Measurements from ENCODE around the gene ALAS1. TPM values are rescaled to one million over a fixed set of nuclear protein-coding genes. Genes with fewer than 3 reads are reported as not detected.

ALAS1 gene
- total RNA-seq, 1 donor from 2014 or later, result 154 TPM

GRCh38 chr3:52259448-52259847 lies 61.5 kb downstream of the ALAS1 start:
- no peak for DNase-seq (ENCODE audit: low spot score)

GRCh38 chr3:52262447-52262846 lies 64.5 kb downstream of the ALAS1 start:
- DNase-seq (ENCODE audit: low spot score), result no peak
- intact Hi-C loops (cut with DNase I), result no loop called here

More at GRCh38 chr3:52259448-52259847, 61.5 kb downstream of the ALAS1 start:
- intact Hi-C loops (cut with DNase I), result no loop called here

Other genes with a start within 250 kb of the ALAS1 start
- gene GPR62, start 242.8 kb upstream of the ALAS1 start, total RNA-seq, result 0.16 TPM
- gene PCBP4, start 230.7 kb upstream of the ALAS1 start, total RNA-seq, result 91.4 TPM
- gene ABHD14B, start 224.1 kb upstream of the ALAS1 start, total RNA-seq, result 13.6 TPM
- 12.5 TPM for gene ABHD14A, start 223.1 kb upstream of the ALAS1 start, total RNA-seq
- 20.3 TPM for gene ACY1, start 214.6 kb upstream of the ALAS1 start, total RNA-seq
- 466 TPM for gene RPL29, start 202.3 kb upstream of the ALAS1 start, total RNA-seq
- gene DUSP7, start 141.6 kb upstream of the ALAS1 start, total RNA-seq, result 21.2 TPM
- 1.5 TPM for gene POC1A, start 43.7 kb upstream of the ALAS1 start, total RNA-seq
- 0.16 TPM for gene TLR9, start 27.5 kb downstream of the ALAS1 start, total RNA-seq
- 69.5 TPM for gene TWF2, start 41.0 kb downstream of the ALAS1 start, total RNA-seq
- 8.9 TPM for gene PPM1M, start 47.6 kb downstream of the ALAS1 start, total RNA-seq
- gene WDR82, start 80.5 kb downstream of the ALAS1 start, total RNA-seq, result 69.7 TPM
- gene GLYCTK, start 89.7 kb downstream of the ALAS1 start, total RNA-seq, result 6.4 TPM
- 4.2 TPM for gene DNAH1, start 118.2 kb downstream of the ALAS1 start, total RNA-seq
- 53.0 TPM for gene BAP1, start 211.8 kb downstream of the ALAS1 start, total RNA-seq
- 17.5 TPM for gene PHF7, start 212.5 kb downstream of the ALAS1 start, total RNA-seq
- 15.3 TPM for gene SEMA3G, start 246.9 kb downstream of the ALAS1 start, total RNA-seq

Data from cardiac septum (tissue), 1 donor.